HepG2 (cell line): ENCODE results near the gene DHRS13. TPM values are rescaled to one million over a fixed set of nuclear protein-coding genes. Genes with fewer than 3 reads are reported as not detected.

Experiments
- AGO2 ChIP-seq: fragments of 200-400 bp; formaldehyde crosslinking; optimal IDR thresholded peaks from 2 replicates; pipeline ENCODE3; 2017; ENCODE audit warnings: mild to moderate bottlenecking, low read depth, low read length, moderate library complexity
- BHLHE40 ChIP-seq: IDR thresholded peaks from 2 replicates; pipeline ENCODE4 v1.6.1; 2011; ENCODE audit warnings: low read length, improper control_type of control experiment
- BRD4 ChIP-seq: sonication (generic); formaldehyde crosslinking; IDR thresholded peaks from 2 replicates; pipeline ENCODE4 v1.4.0; 2020; ENCODE audit warnings: missing genetic modification reagents
- DNMT1 ChIP-seq: sonication (generic); formaldehyde crosslinking; IDR thresholded peaks from 2 replicates; pipeline ENCODE4 v1.5.1; 2020; ENCODE audit warnings: mild to moderate bottlenecking, missing genetic modification reagents
- DR1 ChIP-seq: sonication (generic); formaldehyde crosslinking; IDR thresholded peaks from 2 replicates; pipeline ENCODE4 v1.8.0; 2021; ENCODE audit warnings: mild to moderate bottlenecking, missing genetic modification reagents, inconsistent platforms
- FIP1L1 ChIP-seq: fragments of 200-400 bp; formaldehyde crosslinking; IDR thresholded peaks from 2 replicates; pipeline ENCODE4 v1.6.1; 2018; ENCODE audit warnings: low read depth, mild to moderate bottlenecking, low read length, moderate library complexity, borderline replicate concordance; ENCODE audit not compliant: insufficient read depth
- FOXA1 ChIP-seq, 2 experiments: fragments of 450-650 bp in 1 of 2; sonication (generic) in 1 of 2; formaldehyde crosslinking in 1 of 2; IDR thresholded peaks; 2 replicates each; pipeline versions ENCODE4 v1.4.0 to v1.6.1; 2016 to 2020; ENCODE audit warnings: missing genetic modification reagents in 1 of 2
- ISL2 ChIP-seq: sonication (generic); formaldehyde crosslinking; IDR thresholded peaks from 2 replicates; pipeline ENCODE4 v1.5.0; 2020; ENCODE audit warnings: missing genetic modification reagents
- KMT2A ChIP-seq: sonication (generic); formaldehyde crosslinking; IDR thresholded peaks from 2 replicates; pipeline ENCODE4 v1.4.0; 2020; ENCODE audit warnings: missing genetic modification reagents
- MED1 ChIP-seq: sonication (generic); formaldehyde crosslinking; IDR thresholded peaks from 2 replicates; pipeline ENCODE4 v1.4.0; 2020; ENCODE audit warnings: missing genetic modification reagents
- MNT ChIP-seq: fragments of 450-650 bp; IDR thresholded peaks from 2 replicates; pipeline ENCODE4 v1.6.1; 2016
- MTA1 ChIP-seq: sonication (generic); formaldehyde crosslinking; IDR thresholded peaks from 2 replicates; pipeline ENCODE4 v1.4.0; 2020; ENCODE audit warnings: missing genetic modification reagents, mild to moderate bottlenecking, borderline replicate concordance
- MXD3 ChIP-seq: IDR thresholded peaks from 2 replicates; pipeline ENCODE4 v1.6.1; 2016; ENCODE audit warnings: mild to moderate bottlenecking, missing biosample characterization, missing genetic modification reagents
- NCOA2 ChIP-seq: sonication (generic); formaldehyde crosslinking; IDR thresholded peaks from 2 replicates; pipeline ENCODE4 v1.8.0; 2022; ENCODE audit warnings: inconsistent platforms
- NR2F2 ChIP-seq: IDR thresholded peaks from 2 replicates; pipeline ENCODE4 v1.6.1; 2012; ENCODE audit warnings: low read depth, inconsistent platforms, borderline replicate concordance
- POGK ChIP-seq: sonication (generic); formaldehyde crosslinking; conservative IDR thresholded peaks from 2 replicates; pipeline ENCODE4 v1.8.0; 2022; ENCODE audit warnings: mild to moderate bottlenecking, moderate library complexity, missing genetic modification reagents
- SIN3B ChIP-seq: fragments of 150-350 bp; IDR thresholded peaks from 2 replicates; pipeline ENCODE4 v1.6.1; 2014; ENCODE audit warnings: low read length
- SKIL ChIP-seq: sonication (generic); formaldehyde crosslinking; IDR thresholded peaks from 2 replicates; pipeline ENCODE4 v1.8.0; 2022; ENCODE audit warnings: missing genetic modification reagents, mild to moderate bottlenecking, moderate library complexity, borderline replicate concordance
- SSRP1 ChIP-seq: IDR thresholded peaks from 2 replicates; pipeline ENCODE4 v1.6.1; 2016; ENCODE audit warnings: control low read depth
- TAF15 ChIP-seq: fragments of 200-400 bp; formaldehyde crosslinking; IDR thresholded peaks from one replicate; pipeline ENCODE4 v1.6.1; 2018; ENCODE audit warnings: mild to moderate bottlenecking, low read depth, low read length; ENCODE audit not compliant: poor library complexity, severe bottlenecking
- ZBTB43 ChIP-seq: sonication (generic); formaldehyde crosslinking; conservative IDR thresholded peaks from 2 replicates; pipeline ENCODE4 v1.4.0; 2020; ENCODE audit warnings: missing genetic modification reagents
- ZNF138 ChIP-seq: sonication (generic); formaldehyde crosslinking; IDR thresholded peaks from 2 replicates; pipeline ENCODE4 v1.5.0; 2020; ENCODE audit warnings: mild to moderate bottlenecking, low read depth, missing genetic modification reagents
- ZNF580 ChIP-seq: IDR thresholded peaks from 2 replicates; pipeline ENCODE4 v1.6.1; 2016; ENCODE audit warnings: low read depth, borderline replicate concordance
- ZNF713 ChIP-seq: sonication (generic); formaldehyde crosslinking; IDR thresholded peaks from 2 replicates; pipeline ENCODE4 v1.4.0; 2020; ENCODE audit warnings: mild to moderate bottlenecking, missing genetic modification reagents
- polyA plus RNA-seq, 8 experiments: library from polyadenylated mRNA; depleted of rRNA in 3 of 8; stranded (reverse) in 7 of 8; unstranded in 1 of 8; fragments of >200 nt; fragmentation: Illumina TruSeq in 4 of 8; extraction: Trizol in 4 of 8; gene quantifications; 2 replicates each; pipeline versions ENCODE4 v1.2.1 to v1.2.3, GENCODE V29; 2011 to 2016; ENCODE audit warnings: low read depth in 4 of 8, missing spikeins in 1 of 8, mixed read lengths in 1 of 8; ENCODE audit not compliant: insufficient read depth in 1 of 8
- total RNA-seq, 5 experiments: library from RNA; depleted of rRNA; stranded (reverse); fragments of >200 nt; fragmentation: Illumina TruSeq; extraction: Trizol; gene quantifications; 2 replicates each; pipeline ENCODE4 v1.2.3, GENCODE V29; 2016; ENCODE audit warnings: low read depth in 1 of 5

DHRS13 gene
- total and polyA plus RNA-seq, 2 of the 13 experiments (the other 11 are each of a cell fraction or from before 2014, with no cell fraction given): 11.8 to 12.6 TPM

- TF ChIP-seq ISL2 (CRISPR knock-in tag) (no peak), NCOA2 (CRISPR knock-in tag) (no peak), SKIL (CRISPR knock-in tag) (no peak), ZBTB43 (peak; percentile 30; the same call in 1 of the 2 replicates), FOXA1 (IDR thresholded peaks at IDR 0.05) (no peak), FOXA1 (CRISPR knock-in tag; IDR thresholded peaks at IDR 0.05) (peak; percentile 11; the same call in 1 of the 2 replicates), KMT2A (CRISPR knock-in tag) (no peak), BRD4 (CRISPR knock-in tag) (no peak), SSRP1 (CRISPR knock-in tag) (0 out of 2 replicates have a peak, but pooled peaks have one; percentile 76), DR1 (no peak), DNMT1 (no peak), BHLHE40 (no peak), MNT (no peak), SIN3B (no peak), NR2F2 (no peak), ZNF138 (CRISPR knock-in tag) (no peak), ZNF580 (CRISPR knock-in tag) (no peak), FIP1L1 (no peak), ZNF713 (no peak), POGK (CRISPR knock-in tag) (no peak), MXD3 (CRISPR knock-in tag) (no peak), AGO2 (no peak), TAF15 (no peak), MTA1 (CRISPR knock-in tag) (no peak), MED1 (0 out of 2 replicates have a peak, but pooled peaks have one; percentile 26)
Observed at GRCh38 chr17:28908640-28909167, 5.8 kb upstream of the DHRS13 start (continued).
